Measurements from ENCODE around the gene BICDL2. TPM values are rescaled to one million over a fixed set of nuclear protein-coding genes. Genes with fewer than 3 reads are reported as not detected.

The BICDL2 gene
- total and polyA plus RNA-seq, 3 donors from 2014 or later: 0.29 to 1.3 (median 0.37) TPM

DNA sequence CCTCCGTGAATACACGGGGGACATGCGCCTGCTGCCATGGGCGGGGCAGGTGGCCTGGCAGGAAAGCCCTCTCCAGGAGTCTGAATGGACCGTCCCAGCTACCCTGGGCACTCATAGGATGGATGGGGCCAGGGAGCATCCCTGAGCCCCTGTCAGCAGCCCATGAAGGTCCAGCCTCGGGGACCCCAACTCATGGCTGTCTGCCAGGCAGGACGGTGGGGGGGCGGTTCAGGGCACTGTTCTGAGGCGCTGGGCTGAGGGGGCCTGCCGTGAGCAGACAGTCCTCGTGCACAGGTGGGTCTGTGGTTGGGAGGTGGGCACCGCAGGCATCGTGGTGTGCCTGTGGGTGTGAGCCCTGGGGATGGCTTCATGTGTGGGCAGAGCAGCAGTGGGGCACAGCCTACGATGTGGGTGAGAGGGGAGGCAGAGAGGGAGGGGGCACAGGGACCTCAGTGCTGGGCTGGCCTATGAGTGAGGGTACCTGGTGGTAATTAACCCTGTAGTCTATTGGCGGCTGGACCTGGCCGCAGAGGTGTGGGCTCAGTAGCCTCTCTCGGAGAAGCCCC is 50.0 kb downstream of the BICDL2 start:
- no peak for DNase-seq
- H3K36me3 ChIP-seq (ENCODE audit: low read depth, missing control alignments): no peaks in the 10 kb centered on the region
- H3K9me3 ChIP-seq: no peaks in the 10 kb centered on the region
- no peak overlapping the region for H3K4me3 ChIP-seq
- WGBS, 2 donors: 80 to 89% methylated on average over 8 to 17 of the region's 17 CpGs
- intact Hi-C loops (cut with DNase I; ENCODE audit: low total_unique reads): no loop called here
- no peaks in the 10 kb centered on the region for H3K27me3 ChIP-seq
- H3K27ac ChIP-seq: no peak overlapping the region
- H3K4me1 ChIP-seq: peaks cover 13% of the 10 kb centered on the region
- TF ChIP-seq, protein P1, sequence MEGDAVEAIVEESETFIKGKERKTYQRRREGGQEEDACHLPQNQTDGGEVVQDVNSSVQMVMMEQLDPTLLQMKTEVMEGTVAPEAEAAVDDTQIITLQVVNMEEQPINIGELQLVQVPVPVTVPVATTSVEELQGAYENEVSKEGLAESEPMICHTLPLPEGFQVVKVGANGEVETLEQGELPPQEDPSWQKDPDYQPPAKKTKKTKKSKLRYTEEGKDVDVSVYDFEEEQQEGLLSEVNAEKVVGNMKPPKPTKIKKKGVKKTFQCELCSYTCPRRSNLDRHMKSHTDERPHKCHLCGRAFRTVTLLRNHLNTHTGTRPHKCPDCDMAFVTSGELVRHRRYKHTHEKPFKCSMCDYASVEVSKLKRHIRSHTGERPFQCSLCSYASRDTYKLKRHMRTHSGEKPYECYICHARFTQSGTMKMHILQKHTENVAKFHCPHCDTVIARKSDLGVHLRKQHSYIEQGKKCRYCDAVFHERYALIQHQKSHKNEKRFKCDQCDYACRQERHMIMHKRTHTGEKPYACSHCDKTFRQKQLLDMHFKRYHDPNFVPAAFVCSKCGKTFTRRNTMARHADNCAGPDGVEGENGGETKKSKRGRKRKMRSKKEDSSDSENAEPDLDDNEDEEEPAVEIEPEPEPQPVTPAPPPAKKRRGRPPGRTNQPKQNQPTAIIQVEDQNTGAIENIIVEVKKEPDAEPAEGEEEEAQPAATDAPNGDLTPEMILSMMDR (IDR thresholded peaks at IDR 0.05): no peak
- no peak for TF ChIP-seq POLR2A (IDR thresholded peaks at IDR 0.05)

DNA sequence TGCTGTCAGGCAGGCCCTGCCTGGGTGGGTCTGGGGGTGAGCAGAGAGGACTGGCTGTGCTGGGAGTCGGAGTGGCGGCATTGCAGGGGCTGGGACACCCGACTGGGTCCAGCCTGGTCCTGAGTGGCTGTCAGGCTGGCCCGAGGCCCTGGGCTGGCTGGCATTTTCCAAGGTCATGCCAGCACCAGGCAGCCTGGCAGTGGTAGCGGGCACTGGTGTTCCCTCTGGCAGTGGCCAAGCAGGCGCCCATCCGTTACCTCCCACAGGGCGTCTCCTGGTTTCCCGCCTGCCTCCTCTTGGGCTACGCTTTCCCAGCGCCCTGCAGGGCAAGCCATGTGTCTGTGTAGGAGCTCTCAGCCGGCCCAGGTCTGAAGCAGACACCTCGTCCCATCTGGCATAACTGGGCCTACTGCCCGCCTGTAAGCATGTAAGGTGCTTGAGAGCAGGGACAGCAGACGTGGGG is 50.8 kb downstream of the BICDL2 start:
- no peak for DNase-seq
- Histone ChIP-seq H3K27me3 (no peaks in the 10 kb centered on the region), H3K36me3 (ENCODE audit: low read depth, missing control alignments) (no peaks in the 10 kb centered on the region), H3K4me1 (peaks cover 21% of the 10 kb centered on the region), H3K9me3 (no peaks in the 10 kb centered on the region), H3K27ac (no peak overlapping the region), H3K4me3 (no peak overlapping the region)
- TF ChIP-seq, protein P1 (IDR thresholded peaks at IDR 0.05): no peak
- no peak for TF ChIP-seq POLR2A (IDR thresholded peaks at IDR 0.05)
- intact Hi-C loops (cut with DNase I; ENCODE audit: low total_unique reads): no loop called here
- WGBS, 2 donors: 20 to 60% methylated on average over 1 to 15 of the region's 15 CpGs

DNA sequence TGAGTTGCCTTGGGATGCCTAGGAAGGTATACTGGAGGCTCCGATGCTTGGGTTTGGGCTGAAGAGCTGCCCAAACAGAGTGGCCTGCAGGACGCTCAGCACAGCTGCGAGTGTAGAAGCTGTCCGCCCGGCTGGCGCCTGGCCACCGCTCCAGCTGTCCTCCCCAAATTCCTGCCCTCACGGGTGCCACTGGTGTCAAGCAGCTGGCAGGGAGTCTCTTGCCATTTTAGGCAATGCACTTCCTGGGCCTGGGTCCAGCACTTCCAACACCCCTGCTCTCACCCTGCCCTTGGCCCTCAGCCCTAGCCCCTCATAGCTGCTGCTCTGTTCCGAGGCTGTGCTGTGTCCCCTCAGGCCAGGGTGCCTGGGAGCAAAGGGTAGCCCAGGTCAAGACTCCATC is 51.3 kb downstream of the BICDL2 start:
- 34% methylated on average over 9 of the region's 9 CpGs for WGBS, 2 donors
- Histone ChIP-seq H3K27me3 (no peaks in the 10 kb centered on the region), H3K27ac (no peak overlapping the region)

DNA sequence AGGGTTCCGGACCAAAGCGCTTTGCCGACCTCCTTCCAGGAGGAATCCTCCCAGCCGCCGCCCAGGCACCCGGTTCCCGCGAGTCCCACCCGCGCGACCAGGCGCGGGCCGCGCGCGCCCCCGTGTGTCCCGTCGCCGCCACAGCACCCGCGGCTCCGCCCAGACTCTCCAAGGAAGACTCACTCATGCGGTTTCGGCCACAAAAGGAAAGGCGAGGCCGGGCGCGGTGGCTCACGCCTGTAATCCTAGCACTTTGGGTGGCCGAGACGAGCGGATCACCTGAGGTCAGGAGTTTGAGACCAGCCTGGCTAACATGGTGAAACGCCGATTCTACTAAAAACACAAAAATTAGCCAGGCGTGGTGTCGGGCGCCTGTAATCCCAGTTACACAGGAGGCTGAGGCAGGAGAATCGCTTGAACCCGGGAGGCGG is 53.0 kb downstream of the BICDL2 start:
- TF ChIP-seq, protein P1 (IDR thresholded peaks at IDR 0.05): peak; percentile 57 to 89 (median 86)
- TF ChIP-seq POLR2A (IDR thresholded peaks at IDR 0.05): no peak
- peak; percentile 86 for DNase-seq
- intact Hi-C loops (cut with DNase I; ENCODE audit: low total_unique reads): no loop called here
- H3K27ac ChIP-seq: no peak overlapping the region
- peaks cover 31% of the 10 kb centered on the region for H3K4me1 ChIP-seq
- no peaks in the 10 kb centered on the region for H3K9me3 ChIP-seq
- H3K4me3 ChIP-seq: peak overlapping the region; percentile 5 to 29
- 8 to 12% methylated on average over 28 to 42 of the region's 42 CpGs for WGBS, 2 donors
- H3K27me3 ChIP-seq: no peaks in the 10 kb centered on the region
- no peaks in the 10 kb centered on the region for H3K36me3 ChIP-seq (ENCODE audit: low read depth, missing control alignments)

More for the DNA sequence above, 51.3 kb downstream of the BICDL2 start:
- Histone ChIP-seq H3K9me3 (no peaks in the 10 kb centered on the region), H3K4me3 (no peak overlapping the region), H3K36me3 (ENCODE audit: low read depth, missing control alignments) (no peaks in the 10 kb centered on the region), H3K4me1 (peaks cover 24% of the 10 kb centered on the region)
- no peak for TF ChIP-seq POLR2A (IDR thresholded peaks at IDR 0.05)
- TF ChIP-seq, protein P1 (IDR thresholded peaks at IDR 0.05): no peak
- DNase-seq: no peak
- intact Hi-C loops (cut with DNase I; ENCODE audit: low total_unique reads): no loop called here

DNA sequence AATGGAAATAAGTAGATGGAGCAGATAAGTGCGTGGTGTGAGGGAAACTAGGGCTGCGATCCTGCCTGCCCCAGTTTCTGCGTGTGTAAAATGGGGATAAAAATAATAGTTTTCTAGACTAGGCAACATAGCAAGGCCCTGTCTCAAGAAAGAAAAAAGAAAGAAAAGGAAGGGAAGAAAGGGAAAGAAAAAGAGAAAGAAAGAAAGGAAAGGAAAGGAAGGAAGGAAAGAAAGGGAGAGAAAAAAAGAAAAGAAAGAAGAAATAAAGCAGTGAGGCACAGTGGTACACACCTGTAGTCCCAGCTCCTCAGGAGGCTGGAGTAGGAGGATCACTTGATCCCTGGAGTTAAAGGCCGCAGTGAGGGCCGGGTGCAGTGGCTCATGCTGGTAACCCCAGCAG is 54.3 kb downstream of the BICDL2 start:
- Histone ChIP-seq H3K36me3 (ENCODE audit: low read depth, missing control alignments) (no peaks in the 10 kb centered on the region), H3K9me3 (no peaks in the 10 kb centered on the region), H3K27me3 (no peaks in the 10 kb centered on the region), H3K4me1 (peaks cover 31% of the 10 kb centered on the region), H3K4me3 (no peak overlapping the region), H3K27ac (no peak overlapping the region)
- intact Hi-C loops (cut with DNase I; ENCODE audit: low total_unique reads): no loop called here
- no peak for DNase-seq
- TF ChIP-seq POLR2A (IDR thresholded peaks at IDR 0.05): no peak
- TF ChIP-seq, protein P1 (IDR thresholded peaks at IDR 0.05): no peak
- WGBS, 2 donors: 57 to 72% methylated on average over 5 of the region's 5 CpGs

Data from testis (tissue), 3 donors.